Colonic mucosa (tissue), 4 donors: ENCODE measurements around the gene PMFBP1. TPM values are rescaled to one million over a fixed set of nuclear protein-coding genes. Genes with fewer than 3 reads are reported as not detected.

ENCODE experiments used
- DNase-seq: peaks from one replicate; pipeline ENCODE4 v3.0.0-alpha.2; 2020
- H3K27ac ChIP-seq: fragments of 200-600 bp; one replicate; pipeline ENCODE4 v1.8.0; 2021
- H3K27me3 ChIP-seq: fragments of 200-600 bp; one replicate; pipeline ENCODE4 v1.8.0; 2021
- H3K36me3 ChIP-seq: fragments of 200-600 bp; one replicate; pipeline ENCODE4 v1.8.0; 2021
- H3K4me1 ChIP-seq: fragments of 200-600 bp; one replicate; pipeline ENCODE4 v1.8.0; 2021; ENCODE audit warnings: mild to moderate bottlenecking
- H3K4me3 ChIP-seq: fragments of 200-600 bp; one replicate; pipeline ENCODE4 v1.8.0; 2021
- H3K9ac ChIP-seq, 2 donors: one replicate each; pipeline ENCODE4 v1.7.0; 2013; ENCODE audit warnings: control low read depth in 2 of 2, low read depth in 2 of 2, low read length in 2 of 2
- H3K9me3 ChIP-seq: fragments of 200-600 bp; one replicate; pipeline ENCODE4 v1.8.0; 2021
- intact Hi-C: fragments of 100-400 bp; cut with DNase I; formaldehyde crosslinking; loops from one replicate; pipeline ENCODE4 v1.14.1; 2022
- total RNA-seq, 2 donors: library from RNA; stranded (reverse); fragmentation: NEBNext Ultra II Directional in 1 of 2; extraction: Animal tissue kit (Norgen Biotek cat#: 25700) in 1 of 2; gene quantifications; one replicate each; pipeline ENCODE4 v1.2.1, GENCODE V29; 2021
- TF ChIP-seq, protein P1 (sequence below): fragments of 200-600 bp; IDR thresholded peaks from one replicate; pipeline ENCODE4 v1.8.0; 2022; ENCODE audit warnings: antibody characterized with exemption, mild to moderate bottlenecking
- donor health status: healthy.
- donor health status: DM: no; HTN: no; CAD: no.
- donor health status: DM: no; HTN: no; CAD: no.

The PMFBP1 gene
- total RNA-seq, 2 donors from 2014 or later, result 3.7 to 4.9 TPM

DNA sequence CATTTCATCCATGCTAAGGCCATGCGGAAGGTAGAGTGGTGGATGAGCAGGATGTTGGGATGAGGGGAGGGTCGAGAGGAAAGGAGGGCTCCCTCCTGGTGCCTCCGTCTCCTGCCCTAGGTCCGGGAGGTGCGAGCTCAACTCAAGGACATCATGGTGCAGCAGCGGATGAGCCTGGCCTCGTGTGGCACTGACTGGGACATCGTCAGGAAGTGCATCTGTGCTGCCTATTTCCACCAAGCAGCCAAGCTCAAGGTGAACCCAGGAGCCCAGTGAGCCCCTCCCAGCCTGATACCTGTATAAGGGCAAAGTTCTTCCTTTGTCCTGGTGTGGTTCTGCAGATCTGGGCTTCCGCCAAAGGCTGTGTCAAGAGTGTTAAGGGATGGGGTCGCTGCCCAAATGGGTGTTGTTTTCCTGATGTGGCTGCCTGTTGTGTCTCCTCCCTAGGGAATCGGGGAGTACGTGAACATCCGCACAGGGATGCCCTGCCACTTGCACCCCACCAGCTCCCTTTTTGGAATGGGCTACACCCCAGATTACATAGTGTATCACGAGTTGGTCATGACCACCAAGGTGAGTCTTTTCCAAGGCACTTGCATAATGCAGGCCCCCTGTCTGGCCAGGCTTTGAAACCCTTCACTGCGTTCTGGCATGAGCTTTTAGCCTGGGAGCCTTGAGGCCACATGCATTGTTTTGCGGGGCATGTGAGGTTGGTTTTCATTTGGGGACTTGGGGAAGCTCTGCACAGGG, 63.4 kb downstream of the PMFBP1 start:
- TF ChIP-seq, protein P1, sequence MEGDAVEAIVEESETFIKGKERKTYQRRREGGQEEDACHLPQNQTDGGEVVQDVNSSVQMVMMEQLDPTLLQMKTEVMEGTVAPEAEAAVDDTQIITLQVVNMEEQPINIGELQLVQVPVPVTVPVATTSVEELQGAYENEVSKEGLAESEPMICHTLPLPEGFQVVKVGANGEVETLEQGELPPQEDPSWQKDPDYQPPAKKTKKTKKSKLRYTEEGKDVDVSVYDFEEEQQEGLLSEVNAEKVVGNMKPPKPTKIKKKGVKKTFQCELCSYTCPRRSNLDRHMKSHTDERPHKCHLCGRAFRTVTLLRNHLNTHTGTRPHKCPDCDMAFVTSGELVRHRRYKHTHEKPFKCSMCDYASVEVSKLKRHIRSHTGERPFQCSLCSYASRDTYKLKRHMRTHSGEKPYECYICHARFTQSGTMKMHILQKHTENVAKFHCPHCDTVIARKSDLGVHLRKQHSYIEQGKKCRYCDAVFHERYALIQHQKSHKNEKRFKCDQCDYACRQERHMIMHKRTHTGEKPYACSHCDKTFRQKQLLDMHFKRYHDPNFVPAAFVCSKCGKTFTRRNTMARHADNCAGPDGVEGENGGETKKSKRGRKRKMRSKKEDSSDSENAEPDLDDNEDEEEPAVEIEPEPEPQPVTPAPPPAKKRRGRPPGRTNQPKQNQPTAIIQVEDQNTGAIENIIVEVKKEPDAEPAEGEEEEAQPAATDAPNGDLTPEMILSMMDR, result no peak
- Histone ChIP-seq H3K4me3 (no peak overlapping the region), H3K27me3 (no peaks in the 10 kb centered on the region), H3K36me3 (peaks cover 44% of the 10 kb centered on the region), H3K27ac (no peak overlapping the region), H3K4me1 (no peaks in the 10 kb centered on the region), H3K9me3 (no peaks in the 10 kb centered on the region), H3K9ac (no peak overlapping the region)
- no peak for DNase-seq
- intact Hi-C loops, result no loop called here

DNA sequence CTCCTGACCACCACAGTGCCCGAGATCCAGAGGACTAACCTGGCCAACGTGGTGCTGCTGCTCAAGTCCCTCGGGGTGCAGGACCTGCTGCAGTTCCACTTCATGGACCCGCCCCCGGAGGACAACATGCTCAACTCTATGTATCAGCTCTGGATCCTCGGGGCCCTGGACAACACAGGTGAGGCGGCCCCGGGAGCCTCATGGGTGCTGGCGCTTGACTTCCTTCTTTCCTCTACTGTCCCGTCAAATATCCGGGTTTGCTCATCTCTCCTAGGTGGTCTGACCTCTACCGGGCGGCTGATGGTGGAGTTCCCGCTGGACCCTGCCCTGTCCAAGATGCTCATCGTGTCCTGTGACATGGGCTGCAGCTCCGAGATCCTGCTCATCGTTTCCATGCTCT, 64.6 kb downstream of the PMFBP1 start:
- TF ChIP-seq, protein P1, result no peak
- Histone ChIP-seq H3K27me3 (no peaks in the 10 kb centered on the region), H3K36me3 (peaks cover 46% of the 10 kb centered on the region), H3K4me1 (no peaks in the 10 kb centered on the region), H3K9ac (no peak overlapping the region), H3K4me3 (no peak overlapping the region), H3K27ac (no peak overlapping the region), H3K9me3 (no peaks in the 10 kb centered on the region)
- intact Hi-C loops, result no loop called here
- no peak for DNase-seq

DNA sequence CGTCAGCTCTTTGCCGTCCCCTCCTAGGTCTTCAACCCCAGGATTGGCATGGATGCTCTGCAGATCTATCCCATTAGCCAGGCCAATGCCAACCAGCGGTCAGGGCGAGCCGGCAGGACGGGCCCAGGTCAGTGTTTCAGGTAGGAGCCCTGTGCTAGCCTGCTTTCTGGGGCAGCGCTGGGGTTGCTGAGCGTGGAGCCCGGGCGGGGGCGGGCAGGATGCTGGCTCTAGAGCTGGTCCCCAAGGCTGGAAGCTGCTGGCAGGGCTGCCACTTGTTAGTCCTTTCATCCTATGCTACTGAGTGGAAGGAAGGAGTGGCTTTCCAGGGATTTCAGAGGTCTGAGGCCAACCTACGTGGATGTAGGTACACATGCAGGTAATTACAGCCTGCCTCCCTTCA, 66.0 kb downstream of the PMFBP1 start:
- Histone ChIP-seq H3K4me3 (no peak overlapping the region), H3K27ac (no peak overlapping the region), H3K36me3 (peaks cover 53% of the 10 kb centered on the region), H3K9ac (no peak overlapping the region), H3K9me3 (no peaks in the 10 kb centered on the region), H3K4me1 (no peaks in the 10 kb centered on the region), H3K27me3 (no peaks in the 10 kb centered on the region)
- TF ChIP-seq, protein P1, result no peak
- no peak for DNase-seq
- intact Hi-C loops, result no loop called here

DNA sequence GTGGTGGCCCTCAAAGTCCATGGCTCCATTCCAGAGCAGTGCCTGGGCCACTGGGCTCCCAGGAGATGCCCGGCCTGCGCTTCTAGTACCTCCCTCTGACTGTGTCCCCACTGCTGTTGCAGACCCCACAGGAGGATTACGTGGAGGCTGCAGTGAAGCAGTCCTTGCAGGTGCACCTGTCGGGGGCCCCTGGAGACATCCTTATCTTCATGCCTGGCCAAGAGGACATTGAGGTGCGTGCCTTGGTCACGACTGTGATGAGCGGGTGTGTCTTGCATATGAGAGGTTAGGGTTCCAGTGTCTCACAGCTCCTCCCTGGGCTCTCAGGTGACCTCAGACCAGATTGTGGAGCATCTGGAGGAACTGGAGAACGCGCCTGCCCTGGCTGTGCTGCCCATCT, 67.0 kb downstream of the PMFBP1 start:
- Histone ChIP-seq H3K27ac (no peak overlapping the region), H3K4me3 (no peak overlapping the region), H3K4me1 (no peaks in the 10 kb centered on the region), H3K9me3 (no peaks in the 10 kb centered on the region), H3K36me3 (peaks cover 61% of the 10 kb centered on the region), H3K27me3 (no peaks in the 10 kb centered on the region), H3K9ac (no peak overlapping the region)
- TF ChIP-seq, protein P1, result no peak
- intact Hi-C loops, result loop anchor here (5.0 kb wide), 1 partner anchor 38 kb away; no protein-coding TSS in a partner anchor
- DNase-seq, result no peak

DNA sequence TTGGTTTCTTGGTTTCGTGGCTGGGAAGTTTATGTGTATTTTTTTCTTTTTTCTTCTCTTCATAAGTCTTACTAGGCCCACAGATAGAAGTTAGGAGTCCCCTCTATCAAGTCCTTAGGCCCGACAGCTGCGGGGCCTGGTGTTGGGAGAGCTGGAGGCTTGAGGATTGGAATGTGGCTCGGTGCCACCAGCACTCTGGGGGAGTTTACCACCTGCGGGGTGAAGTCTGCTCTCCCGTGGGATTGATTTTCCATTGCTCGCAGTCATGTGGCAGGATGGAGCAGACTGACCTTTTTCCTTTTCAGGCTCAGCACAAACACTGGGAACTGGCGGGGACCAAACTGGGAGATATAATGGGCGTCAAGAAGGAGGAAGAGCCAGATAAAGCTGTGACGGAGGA, 70.8 kb downstream of the PMFBP1 start:
- DNase-seq, result no peak
- H3K4me1 ChIP-seq, result no peaks in the 10 kb centered on the region
- peaks cover 43% of the 10 kb centered on the region for H3K36me3 ChIP-seq
- H3K27me3 ChIP-seq, result no peaks in the 10 kb centered on the region
- intact Hi-C loops, result loop anchor here (5.0 kb wide), 1 partner anchor 34 kb away; no protein-coding TSS in a partner anchor
- TF ChIP-seq, protein P1, result no peak
- no peak overlapping the region for H3K9ac ChIP-seq
- H3K4me3 ChIP-seq, result no peak overlapping the region
- H3K9me3 ChIP-seq, result no peaks in the 10 kb centered on the region
- H3K27ac ChIP-seq, result no peak overlapping the region
